IPS-15b (cell line): Measurements from ENCODE around the gene PTPRJ.

ENCODE experiments used
- H3K27me3 ChIP-seq: one replicate; pipeline ENCODE4 v1.6.1; 2013; ENCODE audit warnings: low read length; ENCODE audit not compliant: control insufficient read depth, insufficient read depth
- H3K36me3 ChIP-seq: one replicate; pipeline ENCODE4 v1.6.1; 2013; ENCODE audit warnings: low read length; ENCODE audit not compliant: control insufficient read depth, insufficient read depth
- H3K4me1 ChIP-seq: one replicate; pipeline ENCODE4 v1.6.1; 2013; ENCODE audit warnings: mild to moderate bottlenecking, low read length; ENCODE audit not compliant: control insufficient read depth, insufficient read depth
- H3K4me3 ChIP-seq: one replicate; pipeline ENCODE4 v1.5.1; 2013; ENCODE audit warnings: low read depth, low read length
- H3K9ac ChIP-seq: one replicate; pipeline ENCODE4 v1.6.1; 2013; ENCODE audit warnings: low read depth, mild to moderate bottlenecking, low read length
- H3K9me3 ChIP-seq: one replicate; pipeline ENCODE4 v1.6.1; 2013; ENCODE audit warnings: mild to moderate bottlenecking, low read length; ENCODE audit not compliant: control insufficient read depth, insufficient read depth

The PTPRJ gene

DNA sequence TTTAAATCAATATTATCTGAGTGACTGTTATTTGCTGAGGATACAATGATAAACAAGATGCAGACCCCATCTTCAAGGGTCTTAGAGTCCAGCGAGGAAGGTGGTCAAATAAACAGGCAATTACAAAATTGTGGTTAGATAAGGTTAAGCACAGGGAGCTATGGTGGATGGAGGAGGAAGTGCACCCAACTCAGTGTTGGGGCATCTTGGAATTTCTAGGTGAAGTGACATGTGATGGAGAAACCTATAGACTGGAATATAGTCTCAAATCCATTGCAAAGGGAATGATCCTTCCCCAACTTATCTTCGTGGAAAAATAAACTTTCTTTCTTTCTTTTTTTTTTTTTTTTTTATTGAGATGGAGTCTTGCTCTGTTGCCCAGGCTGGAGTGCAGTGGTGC is 3.4 kb upstream of the PTPRJ start:
- H3K27me3 ChIP-seq = peaks cover 10% of the 10 kb centered on the region
- H3K36me3 ChIP-seq = no peaks in the 10 kb centered on the region
- H3K4me1 ChIP-seq = peaks cover 17% of the 10 kb centered on the region
- H3K9ac ChIP-seq = no peak overlapping the region
- no peaks in the 10 kb centered on the region for H3K9me3 ChIP-seq
- no peak overlapping the region for H3K4me3 ChIP-seq

DNA sequence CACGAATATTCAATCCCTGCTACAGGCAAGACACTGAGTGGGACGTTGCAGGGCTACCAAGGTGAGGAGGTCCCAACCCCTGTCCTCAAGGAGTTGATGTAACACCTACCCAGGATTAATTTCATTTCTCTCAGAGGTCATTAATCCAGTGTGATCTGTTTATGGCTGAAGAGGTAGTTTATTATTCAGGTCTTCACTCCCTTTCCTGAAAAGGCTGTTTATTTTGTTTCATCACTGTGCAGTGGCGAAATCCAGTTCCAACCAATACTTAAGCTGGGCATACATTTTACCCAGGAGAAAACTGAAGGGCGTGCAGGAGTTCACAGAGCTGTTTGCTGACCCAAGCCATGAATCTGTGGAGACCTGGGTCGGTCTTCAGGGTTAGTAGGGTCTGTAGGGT is 2.7 kb upstream of the PTPRJ start:
- Histone ChIP-seq H3K27me3 (peaks cover 14% of the 10 kb centered on the region), H3K36me3 (no peaks in the 10 kb centered on the region), H3K9ac (no peak overlapping the region), H3K9me3 (no peaks in the 10 kb centered on the region), H3K4me1 (peaks cover 20% of the 10 kb centered on the region), H3K4me3 (no peak overlapping the region)

DNA sequence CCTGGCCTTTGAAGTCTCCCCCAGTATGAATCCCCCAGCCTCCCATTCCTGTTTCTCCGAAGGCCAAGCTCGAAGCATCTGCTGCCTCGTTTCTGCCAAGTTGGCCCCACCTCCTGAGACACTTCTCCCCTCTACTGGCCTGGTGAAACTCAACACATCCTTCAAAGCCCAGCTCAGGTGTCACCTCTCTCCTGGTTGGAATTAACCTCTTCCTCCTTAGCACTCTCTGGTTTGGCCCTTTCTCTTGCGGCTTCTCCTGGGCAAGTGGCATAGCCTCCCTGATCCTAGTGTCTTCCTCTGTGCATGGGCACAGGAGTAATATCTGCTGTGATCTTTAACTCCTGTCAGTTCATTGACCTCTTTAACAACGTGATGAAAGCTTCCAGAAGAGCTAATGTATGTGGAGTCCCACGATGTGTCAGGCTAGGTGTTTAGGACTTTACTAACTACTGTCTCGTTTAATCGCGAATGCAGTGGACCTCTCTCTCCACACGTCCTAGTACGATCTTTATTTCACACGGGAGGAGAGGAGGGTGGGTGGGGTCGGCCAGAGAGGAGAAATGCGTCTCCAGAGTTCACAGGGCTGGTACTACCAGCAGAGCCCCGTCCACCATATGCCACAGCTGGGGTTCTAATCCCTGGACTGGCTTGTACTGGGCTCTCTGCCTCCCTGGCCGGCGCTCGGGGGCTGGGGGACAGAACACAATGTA is 826 bp upstream of the PTPRJ start:
- Histone ChIP-seq H3K36me3 (no peaks in the 10 kb centered on the region), H3K27me3 (peaks cover 14% of the 10 kb centered on the region), H3K9ac (peak overlapping the region; percentile 77), H3K4me3 (peak overlapping the region; percentile 72), H3K9me3 (no peaks in the 10 kb centered on the region), H3K4me1 (peaks cover 13% of the 10 kb centered on the region)

DNA sequence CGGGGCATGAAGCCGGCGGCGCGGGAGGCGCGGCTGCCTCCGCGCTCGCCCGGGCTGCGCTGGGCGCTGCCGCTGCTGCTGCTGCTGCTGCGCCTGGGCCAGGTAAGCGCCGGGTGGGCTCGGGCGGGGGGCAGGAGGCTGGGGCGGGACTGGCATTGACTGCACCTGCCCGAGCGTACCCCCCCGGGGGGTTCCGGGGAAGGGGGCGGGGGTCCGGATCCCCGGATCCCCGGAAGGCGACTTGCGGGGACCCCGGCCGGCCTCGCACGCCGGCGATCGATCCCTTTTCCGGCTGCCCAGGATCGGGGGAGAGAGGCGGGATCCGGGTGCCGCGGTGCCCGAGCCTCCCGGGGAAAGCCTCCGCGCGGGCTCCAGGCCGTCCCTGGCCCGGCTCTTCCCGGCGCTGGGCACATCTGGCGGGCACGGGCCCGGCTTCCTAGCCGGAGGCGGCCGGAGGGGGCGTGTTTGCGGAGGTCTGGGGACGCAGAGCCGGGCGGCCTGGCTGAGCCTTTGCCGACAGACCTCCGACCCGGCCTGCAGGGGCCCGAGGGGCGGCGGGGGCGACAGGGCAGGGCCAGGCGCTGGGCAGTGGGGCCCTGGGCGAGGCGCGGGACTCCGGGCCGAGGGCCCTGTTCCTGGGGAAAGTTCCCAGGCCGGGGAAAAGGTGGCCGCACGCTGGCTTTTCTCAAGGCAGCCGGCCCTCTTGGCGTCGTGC is 705 bp downstream of the PTPRJ start:
- H3K9me3 ChIP-seq = no peaks in the 10 kb centered on the region
- H3K36me3 ChIP-seq = no peaks in the 10 kb centered on the region
- peaks cover 14% of the 10 kb centered on the region for H3K27me3 ChIP-seq
- peak overlapping the region; percentile 47 for H3K4me3 ChIP-seq
- peaks cover 10% of the 10 kb centered on the region for H3K4me1 ChIP-seq
- H3K9ac ChIP-seq = no peak overlapping the region

DNA sequence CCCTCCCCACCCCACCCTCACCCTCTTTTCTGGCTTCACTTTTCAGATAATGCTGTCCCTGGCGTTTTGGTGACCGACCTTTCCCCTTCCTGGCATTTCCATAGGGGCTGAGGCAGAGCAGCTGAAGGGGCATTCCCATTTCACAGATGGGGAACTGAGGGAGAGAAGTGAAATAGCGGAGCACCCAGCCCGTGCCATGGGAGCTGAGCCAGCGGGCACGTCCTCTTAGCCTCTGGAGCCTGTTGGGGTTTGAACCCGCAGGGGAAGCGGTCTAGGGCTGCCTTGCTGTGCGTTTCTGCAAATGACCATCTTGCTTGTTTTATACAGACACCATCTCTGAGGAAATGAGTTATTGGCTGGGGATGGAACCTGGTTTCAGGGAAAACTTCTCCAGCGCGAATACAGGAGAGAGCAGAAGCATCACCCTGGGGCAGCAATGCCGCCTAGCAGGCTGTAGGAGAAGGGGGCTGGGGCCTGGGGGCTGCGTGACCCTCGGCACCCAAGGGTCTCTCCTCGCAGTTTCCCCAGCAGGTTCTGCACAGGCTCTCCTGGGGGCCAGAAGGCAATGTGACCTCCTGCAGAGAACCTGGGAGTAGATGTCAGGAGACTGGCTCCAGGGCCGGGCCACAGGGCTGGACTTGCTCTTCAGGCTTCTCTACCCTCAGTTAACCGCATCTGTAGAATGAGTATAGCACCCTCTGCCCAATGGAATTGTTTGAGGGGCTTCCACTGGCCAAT is 1.5 kb downstream of the PTPRJ start:
- Histone ChIP-seq H3K9me3 (no peaks in the 10 kb centered on the region), H3K4me1 (peaks cover 10% of the 10 kb centered on the region), H3K4me3 (peak overlapping the region; percentile 47), H3K36me3 (no peaks in the 10 kb centered on the region), H3K27me3 (peaks cover 14% of the 10 kb centered on the region), H3K9ac (no peak overlapping the region)

DNA sequence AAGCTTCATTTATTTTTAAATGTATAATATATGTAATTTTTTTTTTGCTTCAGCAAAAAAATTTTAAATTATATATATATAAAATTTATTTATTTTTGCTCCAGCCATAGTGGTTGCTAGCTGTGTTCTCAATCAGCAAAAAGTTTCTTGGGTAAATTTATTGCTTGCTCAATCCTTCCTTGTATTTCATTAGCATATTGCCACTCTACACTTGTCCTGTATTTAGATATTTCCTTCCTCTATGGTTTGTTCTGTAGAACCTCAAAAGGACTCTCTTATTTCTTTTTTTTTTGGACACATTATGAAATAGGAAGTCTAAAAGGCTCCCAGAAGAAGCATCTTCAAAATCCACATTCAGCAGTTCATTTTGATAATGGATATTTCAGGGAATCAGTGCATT is 2.3 kb downstream of the PTPRJ start:
- H3K27me3 ChIP-seq = peaks cover 14% of the 10 kb centered on the region
- peaks cover 10% of the 10 kb centered on the region for H3K4me1 ChIP-seq
- no peaks in the 10 kb centered on the region for H3K9me3 ChIP-seq
- H3K4me3 ChIP-seq = no peak overlapping the region
- H3K9ac ChIP-seq = no peak overlapping the region
- no peaks in the 10 kb centered on the region for H3K36me3 ChIP-seq

DNA sequence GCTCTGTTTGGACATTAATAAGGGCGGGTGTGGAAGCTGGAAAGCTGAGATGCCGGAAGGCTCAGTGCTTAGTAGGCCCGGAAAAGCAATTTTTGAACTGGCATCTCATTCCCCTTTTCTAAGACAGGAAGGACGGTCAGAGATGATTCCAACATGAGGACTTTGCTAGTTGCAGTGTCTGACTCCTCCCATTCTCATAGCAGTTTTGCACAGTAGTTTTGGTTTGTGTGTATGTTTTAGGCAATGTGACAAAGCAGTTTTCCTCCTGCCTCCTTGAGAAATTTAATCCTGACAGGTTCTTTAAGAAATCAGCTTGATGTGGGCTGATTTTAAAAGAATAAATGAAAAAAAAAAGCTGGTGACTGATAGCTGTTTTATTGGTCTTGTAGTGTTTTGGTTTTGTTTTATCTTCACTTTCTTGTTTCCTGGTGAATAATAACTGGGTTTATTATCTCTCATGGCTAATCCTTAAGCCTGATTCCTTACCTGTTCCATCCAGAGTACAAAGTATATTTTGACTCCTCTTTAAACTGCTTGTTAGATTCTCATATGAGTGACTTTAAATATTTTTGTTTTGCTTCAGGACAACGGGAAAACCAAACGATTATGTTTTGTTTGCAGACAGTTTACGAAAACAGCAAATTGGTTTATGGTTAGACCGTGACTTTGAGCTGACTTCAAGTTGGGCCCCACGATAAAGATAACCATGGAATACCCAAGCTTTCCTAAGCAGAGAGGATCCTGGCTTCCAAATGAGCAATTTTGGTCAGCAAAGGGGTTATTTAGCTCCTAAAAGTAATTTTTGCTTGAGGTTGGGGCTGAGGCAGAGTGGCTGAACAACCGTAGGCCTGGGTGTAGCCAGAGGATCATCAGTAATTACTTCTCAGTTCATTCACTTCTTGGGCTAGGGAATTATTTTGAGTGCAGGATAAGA is 3.4 kb downstream of the PTPRJ start:
- Histone ChIP-seq H3K36me3 (no peaks in the 10 kb centered on the region), H3K27me3 (peaks cover 14% of the 10 kb centered on the region), H3K4me1 (peaks cover 10% of the 10 kb centered on the region), H3K9ac (no peak overlapping the region), H3K9me3 (no peaks in the 10 kb centered on the region), H3K4me3 (no peak overlapping the region)

DNA sequence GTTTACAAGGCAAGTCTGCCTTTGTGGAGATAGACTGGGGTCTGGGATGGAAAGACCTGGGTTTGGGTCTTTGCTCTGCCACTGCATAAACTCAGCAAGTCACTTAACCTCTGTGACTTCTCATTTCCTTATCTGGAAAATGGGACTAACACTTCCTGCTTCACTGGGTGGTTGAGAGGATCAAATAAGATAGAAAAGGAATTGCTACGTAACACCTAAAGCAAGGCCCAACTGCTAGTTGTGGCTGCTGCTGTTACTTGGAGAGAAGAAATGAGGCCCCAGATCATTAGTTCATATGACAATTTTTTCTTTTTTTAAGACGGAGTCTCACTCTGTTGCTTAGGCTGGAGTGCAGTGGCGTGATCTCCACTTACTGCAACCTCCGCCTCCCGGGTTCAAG is 5.9 kb downstream of the PTPRJ start:
- Histone ChIP-seq H3K9ac (no peak overlapping the region), H3K36me3 (no peaks in the 10 kb centered on the region), H3K4me3 (no peak overlapping the region), H3K9me3 (no peaks in the 10 kb centered on the region), H3K27me3 (peaks cover 8% of the 10 kb centered on the region), H3K4me1 (peaks cover 10% of the 10 kb centered on the region)

DNA sequence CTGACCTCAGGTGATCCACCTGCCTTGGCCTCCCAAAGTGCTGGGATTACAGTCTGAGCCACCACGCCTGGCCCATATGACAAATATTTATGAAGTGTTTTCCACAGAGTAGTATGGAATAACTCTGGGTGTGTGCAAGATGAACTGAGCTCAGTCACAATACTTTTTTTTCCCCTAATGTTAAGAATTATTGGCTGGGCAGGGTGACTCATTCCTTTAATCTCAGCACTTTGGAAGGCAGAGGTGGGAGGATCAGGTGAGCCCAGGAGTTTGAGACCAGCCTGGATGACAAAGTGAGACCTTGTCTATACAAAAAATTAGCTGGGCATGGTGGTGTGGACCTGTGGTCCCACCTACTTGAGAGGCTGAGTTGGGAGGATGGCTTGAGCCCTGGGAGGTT is 6.4 kb downstream of the PTPRJ start:
- H3K9me3 ChIP-seq = no peaks in the 10 kb centered on the region
- H3K27me3 ChIP-seq = peaks cover 6% of the 10 kb centered on the region
- no peak overlapping the region for H3K4me3 ChIP-seq
- no peaks in the 10 kb centered on the region for H3K36me3 ChIP-seq
- H3K4me1 ChIP-seq = peaks cover 15% of the 10 kb centered on the region
- H3K9ac ChIP-seq = no peak overlapping the region

DNA sequence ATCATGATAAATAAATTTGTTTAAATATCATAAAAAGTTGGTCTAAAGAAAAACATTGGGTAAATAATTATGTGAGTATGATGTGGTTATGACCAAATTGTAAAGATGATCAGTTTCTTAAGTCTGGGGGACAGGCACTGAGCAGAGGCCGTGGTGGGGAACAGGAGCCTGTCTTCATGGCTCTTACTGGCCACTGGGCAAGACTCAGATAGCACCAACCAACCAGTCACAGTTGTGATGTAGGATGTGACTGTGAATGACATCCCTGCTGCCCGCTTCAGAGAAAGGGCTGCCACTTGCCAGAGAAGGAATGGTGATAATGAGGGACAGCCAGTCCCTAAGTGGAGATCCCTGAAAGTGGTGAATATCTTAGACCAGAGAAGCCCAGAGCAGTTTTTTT is 7.0 kb downstream of the PTPRJ start:
- peaks cover under 1% of the 10 kb centered on the region for H3K27me3 ChIP-seq
- H3K9me3 ChIP-seq = no peaks in the 10 kb centered on the region
- peaks cover 11% of the 10 kb centered on the region for H3K4me1 ChIP-seq
- H3K4me3 ChIP-seq = no peak overlapping the region
- H3K36me3 ChIP-seq = no peaks in the 10 kb centered on the region
- no peak overlapping the region for H3K9ac ChIP-seq

DNA sequence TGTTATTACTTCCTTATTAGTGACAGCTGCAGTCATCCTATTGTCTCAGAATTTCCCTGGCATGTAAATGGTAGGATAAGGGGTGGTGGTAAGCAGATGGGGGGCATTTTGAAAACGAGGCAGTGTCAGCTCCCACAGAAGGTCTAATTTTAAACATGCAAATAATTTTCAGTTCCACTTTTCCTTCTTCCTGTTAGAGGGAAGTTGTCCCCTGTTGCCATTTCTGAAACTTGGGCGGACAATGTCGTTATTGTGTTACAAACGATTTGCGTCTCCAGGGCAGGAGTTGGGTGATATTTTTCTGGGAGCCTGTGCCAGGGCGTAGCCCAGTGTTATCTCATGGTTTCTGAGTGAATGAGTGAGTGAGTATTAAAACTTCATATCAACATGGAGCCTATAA is 7.4 kb downstream of the PTPRJ start:
- Histone ChIP-seq H3K9ac (no peak overlapping the region), H3K4me3 (no peak overlapping the region), H3K4me1 (peaks cover 11% of the 10 kb centered on the region), H3K9me3 (no peaks in the 10 kb centered on the region), H3K36me3 (no peaks in the 10 kb centered on the region), H3K27me3 (no peaks in the 10 kb centered on the region)
